Measurements from ENCODE around the gene FGD4.

- TF ChIP-seq CTCF (conservative IDR thresholded peaks at IDR 0.05; ENCODE audit: low read length), result no peak
- TF ChIP-seq EZH2phosphoT487 (IDR thresholded peaks at IDR 0.05; ENCODE audit: borderline replicate concordance), result no peak
Measured at GRCh38 chr12:32470936-32471470, 71.6 kb downstream of the FGD4 start.
